GM18873 (cell line): ENCODE measurements around the gene CA10.

Experiments
- ATAC-seq: cut with Tn5 transposase; IDR thresholded peaks from one replicate; pipeline ENCODE4 v1.9.1; 2021; ENCODE audit warnings: mild to moderate bottlenecking, moderate library complexity, moderate number of reproducible peaks; ENCODE audit not compliant: unreplicated experiment, low FRiP score

CA10 gene

DNA sequence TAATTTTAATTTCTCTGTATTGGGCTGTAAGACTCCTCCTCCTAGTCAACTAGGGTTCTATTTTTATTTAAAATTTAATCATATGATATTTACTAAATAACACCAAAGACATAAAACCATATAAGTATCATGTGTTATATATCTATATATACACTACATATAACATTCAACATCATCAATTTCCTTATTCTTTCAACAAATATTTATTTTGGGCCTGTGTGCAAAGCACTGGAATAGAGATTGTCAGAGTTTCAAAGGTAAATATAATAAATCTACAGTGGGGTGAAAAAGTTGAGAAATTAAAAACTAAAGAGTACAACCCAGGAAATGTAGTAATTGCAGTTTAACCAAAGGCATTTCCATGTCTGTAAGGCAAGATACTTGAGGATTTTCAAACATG is 364.0 kb downstream of the CA10 start:
- ATAC-seq = no peak

DNA sequence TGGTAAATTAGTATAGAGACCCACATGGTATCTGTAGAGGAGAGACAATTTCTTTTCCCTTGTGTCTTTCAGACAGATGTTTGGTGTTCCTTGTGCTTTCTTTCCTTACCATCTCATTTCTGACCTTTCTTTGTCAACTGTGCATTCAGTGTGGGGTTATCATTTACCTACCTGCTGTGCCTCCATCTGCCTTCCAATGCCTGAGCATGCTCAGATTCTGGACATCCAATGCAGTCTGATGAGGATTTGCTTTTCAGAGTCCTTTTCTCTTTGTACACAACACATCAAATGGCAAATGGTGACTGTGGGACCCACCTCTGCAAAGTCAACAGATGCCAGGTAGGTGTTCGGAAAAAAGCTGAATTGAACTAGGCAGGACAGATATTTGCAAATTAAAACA is 364.8 kb downstream of the CA10 start:
- no peak for ATAC-seq

DNA sequence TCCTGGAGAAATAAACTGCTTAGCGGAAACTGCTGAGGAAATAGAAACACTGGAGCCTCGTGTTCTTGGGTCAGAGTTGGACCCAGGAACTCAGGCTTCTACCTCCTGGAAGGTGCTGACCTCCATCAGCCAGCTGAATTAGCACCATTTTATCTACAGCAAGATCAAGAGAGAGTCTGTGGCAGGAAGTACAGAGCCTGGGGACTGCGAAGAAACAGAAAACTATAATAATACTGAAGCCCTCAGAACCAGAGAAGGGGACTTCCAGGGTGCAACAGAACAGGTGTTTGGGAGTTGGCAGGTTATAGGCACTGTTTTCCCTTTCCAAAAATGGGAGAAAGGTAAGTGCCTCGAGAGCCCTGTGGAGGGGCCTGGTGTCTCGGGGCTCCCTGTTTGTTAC is 379.7 kb downstream of the CA10 start:
- no peak for ATAC-seq

DNA sequence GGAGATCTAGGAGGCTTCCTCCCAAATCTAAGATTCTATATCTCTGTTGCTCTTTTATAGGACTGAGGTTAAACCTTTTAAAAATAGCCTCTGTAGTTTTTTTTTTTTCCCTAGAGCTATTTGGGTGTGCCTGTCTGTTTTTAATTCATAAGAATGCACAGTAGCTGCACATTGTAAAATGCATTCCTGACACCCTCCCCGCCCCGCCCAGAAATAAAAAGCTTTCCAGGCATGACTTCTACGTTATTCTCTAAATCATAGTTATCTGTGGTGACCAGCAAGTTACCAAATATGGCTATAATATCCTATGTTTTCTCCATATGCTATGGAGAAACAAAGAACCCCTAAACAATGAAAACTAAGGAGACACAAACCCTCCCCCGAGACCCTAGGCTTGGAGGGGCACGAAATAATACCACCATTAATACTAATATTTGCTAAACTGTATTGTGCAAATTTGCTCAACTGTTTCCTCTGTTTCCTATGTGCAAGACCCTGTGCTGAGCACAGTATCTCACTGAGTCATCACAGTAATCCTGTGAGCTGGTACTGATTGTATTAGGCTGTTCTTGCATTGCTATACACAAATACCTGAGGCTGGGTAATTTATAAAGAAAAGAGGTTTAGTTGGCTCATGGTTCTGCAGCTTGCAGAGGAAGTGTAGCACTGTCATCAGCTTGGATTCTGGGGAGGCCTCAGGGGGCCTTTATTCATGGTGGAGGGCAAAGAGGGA is 388.3 kb downstream of the CA10 start:
- no peak for ATAC-seq

DNA sequence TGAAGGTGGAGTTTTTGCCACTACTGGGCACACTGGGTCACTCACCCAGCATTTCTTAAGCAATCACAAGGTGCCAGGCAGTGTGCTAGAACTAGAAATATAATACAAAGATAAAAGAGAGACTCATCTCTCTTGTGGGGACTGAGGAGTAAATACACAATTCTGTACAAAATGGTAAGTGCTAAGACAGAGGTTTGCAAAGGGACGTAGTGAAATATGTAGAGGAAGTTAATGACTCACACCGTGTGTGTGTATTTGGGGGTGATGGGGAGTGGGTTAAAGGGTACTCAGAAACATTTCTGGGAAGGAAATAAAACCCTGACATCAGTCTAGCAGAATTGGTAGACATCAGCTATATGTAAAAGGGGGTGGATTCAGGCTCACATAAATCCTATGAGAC is 389.3 kb downstream of the CA10 start:
- no peak for ATAC-seq

DNA sequence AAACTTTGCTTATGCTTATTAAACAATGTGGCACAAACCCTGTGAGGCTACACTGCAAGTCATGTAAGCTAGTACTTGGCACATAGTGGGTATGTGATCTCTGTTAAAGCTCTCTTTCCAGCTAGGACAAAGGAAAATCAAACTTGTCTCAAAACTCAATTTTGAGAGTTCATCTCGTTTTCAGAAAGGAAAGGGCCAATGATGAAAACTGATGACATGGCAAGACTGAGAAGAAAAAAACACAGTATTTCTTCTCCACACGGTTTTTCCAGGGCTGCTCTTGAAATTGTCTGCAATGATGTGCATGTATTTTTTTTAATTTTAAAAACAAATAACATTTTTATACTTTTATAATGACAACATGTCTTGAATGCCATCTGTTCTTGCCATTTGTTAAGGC is 389.8 kb downstream of the CA10 start:
- ATAC-seq = no peak

DNA sequence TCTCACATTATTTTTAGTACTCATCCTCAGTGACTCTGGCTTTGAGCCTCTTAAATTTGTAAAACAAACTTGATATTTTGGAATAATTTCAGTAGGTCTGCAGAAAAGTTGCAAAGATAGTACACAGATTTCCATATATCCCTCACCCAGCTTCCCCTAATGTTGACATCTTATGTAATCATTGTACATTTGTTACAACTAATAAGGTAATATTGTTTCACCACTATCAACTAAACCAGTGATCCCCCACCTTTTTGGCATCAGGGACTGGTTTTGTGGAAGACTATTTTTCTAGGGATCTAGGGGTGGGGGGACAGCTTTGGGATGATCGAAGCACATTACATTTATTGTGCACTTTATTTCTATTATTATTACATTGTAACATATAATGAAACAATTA is 391.2 kb downstream of the CA10 start:
- no peak for ATAC-seq

DNA sequence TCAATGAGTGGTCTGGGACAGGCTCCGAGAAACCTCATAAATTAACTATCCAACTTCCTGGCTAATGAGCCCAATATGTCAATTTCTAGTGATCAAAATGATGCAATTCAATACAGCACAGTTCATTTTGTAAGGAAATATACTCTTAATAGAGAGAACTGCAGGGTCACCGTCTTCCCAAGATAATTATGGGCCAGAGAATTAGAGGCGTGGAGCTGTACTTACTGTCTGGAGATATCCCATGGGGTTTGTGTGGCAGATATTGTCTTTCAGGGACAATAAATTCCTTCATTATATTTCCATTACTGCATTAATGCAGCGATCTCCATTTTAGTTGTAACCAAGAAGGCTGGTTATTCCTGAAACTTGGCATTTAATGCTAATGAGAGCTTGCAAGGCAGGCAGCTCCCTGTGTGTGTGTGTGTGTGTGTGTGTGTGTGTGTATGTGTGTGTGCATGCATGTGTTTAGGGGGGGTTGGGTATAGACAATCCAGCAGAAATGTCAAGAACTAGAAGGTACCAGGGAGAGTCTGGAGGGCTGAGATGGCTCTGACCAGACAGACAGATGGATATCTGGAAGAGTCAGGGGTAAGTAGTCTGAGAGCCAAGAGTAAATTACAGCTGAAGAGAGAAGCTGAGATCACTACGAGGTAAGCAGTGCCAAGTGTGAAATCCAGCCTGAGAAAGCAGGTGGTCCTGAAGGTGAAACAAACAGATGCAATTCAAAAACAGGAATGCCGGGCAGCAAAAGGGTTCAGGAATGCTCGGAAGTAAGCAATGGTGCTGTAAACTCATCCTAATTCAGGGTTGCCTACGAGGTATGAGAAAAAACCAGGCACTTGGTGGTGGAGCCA is 393.0 kb downstream of the CA10 start:
- ATAC-seq = no peak

DNA sequence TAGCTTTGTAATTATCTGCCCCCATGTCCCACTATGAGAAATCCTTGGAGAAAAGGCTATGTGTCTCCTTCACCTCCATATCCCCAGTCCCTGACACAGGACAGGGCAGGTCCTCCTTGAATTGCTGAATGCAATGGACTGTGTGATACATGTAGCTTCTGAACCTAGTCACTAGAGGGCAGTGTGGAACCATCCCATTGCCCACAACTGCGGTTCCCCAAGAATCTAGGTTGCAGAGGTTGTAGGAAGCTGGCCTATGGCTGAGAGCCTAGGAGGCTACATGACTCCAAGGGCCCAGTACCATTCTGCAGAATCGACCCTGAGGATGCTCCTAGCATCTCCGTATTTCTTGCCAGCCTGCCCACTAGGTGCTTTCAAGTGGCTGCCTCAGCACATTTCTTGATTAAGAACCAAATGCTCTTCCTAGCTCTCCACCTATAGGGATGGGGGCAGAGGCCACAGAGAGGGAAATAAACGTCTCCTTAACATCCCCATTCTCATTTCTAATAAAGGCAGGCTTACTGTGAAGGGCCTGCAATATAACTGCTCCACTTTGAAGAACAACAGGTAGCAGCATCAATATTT is 394.0 kb downstream of the CA10 start:
- peak; percentile 79 for ATAC-seq

DNA sequence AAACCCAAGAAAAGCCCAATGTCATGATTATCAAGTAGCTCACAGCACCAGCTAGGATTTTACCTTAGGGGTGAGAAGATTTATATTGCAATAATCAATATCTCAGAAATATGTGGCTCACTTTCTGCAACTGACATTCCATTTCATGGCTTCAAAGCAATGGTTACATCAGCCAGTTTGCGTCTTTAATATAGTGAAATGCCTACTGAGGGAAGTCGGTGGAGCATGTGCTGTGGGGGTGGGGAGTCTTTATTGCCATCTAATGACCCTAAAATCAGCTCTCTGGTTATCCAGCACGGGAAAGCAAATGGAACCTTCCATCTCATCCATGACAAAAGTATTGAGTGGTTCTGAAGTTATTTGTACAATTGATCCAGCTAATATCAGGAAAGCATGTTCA is 395.5 kb downstream of the CA10 start:
- ATAC-seq = no peak

DNA sequence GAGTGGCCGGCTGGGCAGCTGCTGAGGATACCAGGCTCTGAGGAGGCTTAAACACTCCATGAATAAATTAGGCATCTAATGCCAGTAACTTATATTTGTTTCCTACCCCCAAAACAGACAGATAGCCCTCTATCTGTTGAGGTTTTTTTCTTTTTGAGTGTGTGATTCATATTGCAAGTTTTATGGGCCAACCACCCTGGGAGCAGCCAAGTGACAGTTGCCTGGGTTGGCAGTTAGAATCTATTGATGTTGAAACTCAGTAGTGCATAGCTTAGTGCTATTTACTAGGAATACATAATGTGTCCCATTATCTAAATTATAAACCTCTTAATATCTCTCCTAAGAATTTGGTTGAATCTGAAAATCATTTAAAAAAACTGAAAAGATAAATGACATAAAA is 397.4 kb downstream of the CA10 start:
- ATAC-seq = no peak

DNA sequence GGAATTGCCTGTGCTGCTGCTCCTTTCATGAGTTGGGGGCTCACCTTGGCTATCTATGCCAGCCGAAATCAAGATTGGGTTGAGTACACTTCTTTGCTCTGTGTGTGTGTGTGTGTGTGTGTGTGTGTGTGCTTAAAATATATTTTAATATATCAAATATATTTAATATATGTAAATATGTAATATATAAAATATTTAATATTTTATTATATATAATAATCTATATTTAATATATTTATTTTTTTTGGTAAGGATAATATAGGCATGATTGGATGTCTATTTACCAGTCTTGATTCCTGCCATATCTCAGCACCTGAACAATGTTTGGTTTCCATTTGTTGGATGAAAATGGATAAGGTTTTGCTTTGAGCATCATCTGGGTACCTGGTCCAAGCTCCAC is 399.3 kb downstream of the CA10 start:
- no peak for ATAC-seq

DNA sequence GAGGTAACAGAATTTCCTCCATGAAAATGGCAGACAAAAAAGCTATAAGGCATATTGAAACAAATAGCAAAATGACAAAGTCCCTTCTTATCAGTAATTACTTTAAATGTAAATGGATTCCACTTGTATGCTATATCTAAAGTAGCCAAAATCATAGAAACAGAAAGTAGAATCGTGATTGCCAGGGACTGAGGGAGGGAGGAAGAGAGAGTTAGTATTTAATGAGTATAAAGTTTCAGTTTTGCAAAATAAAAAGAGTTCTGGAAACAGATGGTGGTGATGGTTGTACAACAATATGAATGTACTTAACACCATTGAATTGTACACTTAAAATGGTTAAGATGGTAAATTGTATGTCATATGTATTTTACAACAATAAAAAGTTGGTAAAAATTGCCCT is 407.4 kb downstream of the CA10 start:
- no peak for ATAC-seq

DNA sequence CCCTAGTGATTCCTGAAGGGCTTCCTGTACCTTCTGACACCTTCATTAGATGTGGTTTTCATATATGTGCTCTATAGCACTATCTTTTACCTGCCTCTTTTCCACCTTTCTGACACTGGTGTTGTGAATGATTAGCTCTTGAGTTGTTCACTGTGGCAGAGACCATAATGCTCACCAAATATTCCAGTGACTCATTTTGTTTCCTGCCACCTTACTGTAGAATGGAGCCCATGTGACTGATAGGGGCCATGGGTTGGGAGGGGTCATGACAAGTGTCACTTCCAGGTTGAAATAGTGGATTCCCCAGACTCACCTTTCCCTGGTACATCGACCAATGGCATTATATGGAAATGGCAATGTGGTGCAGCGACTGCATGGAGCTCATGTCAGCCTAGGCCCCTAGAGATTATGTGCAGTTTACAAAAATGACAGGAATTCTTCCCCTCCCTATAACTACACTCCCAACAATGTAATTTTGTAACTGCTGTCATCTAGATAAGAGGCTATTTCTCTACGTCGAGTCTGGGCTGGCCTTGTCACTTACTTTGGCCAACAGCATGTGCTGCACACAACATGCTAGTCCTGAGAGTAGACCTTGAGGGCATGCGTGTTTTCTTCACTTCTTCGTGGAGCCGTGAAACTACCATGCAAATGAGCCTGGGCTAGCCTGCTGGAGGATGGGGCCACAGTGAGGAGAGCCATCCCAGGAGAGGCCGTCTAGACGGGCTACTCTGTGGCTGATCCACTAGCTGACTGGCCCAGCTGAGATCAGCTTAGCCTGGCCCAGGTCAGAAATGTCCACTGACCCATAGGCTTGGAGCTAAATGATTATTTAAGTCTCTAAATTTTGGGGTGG is 409.5 kb downstream of the CA10 start:
- ATAC-seq = no peak

DNA sequence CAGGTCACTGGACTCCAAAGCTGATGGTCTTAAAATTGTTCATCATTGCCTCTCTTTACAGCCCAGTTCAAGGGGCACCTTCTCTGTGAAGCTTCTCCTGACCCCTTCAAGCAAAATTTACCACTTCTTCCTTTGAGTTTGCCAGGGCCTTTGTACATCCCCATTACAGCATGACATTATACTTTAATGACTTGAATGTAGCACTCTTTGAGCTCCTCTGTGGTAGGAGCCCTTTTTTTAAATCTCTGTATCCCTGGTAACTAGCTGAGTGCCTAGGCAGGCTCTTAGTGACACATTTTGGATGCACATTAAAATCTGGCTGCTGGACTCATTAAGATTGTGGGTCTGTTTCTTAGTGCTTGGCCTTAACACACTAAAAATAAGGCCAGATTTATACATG is 412.1 kb downstream of the CA10 start:
- no peak for ATAC-seq

DNA sequence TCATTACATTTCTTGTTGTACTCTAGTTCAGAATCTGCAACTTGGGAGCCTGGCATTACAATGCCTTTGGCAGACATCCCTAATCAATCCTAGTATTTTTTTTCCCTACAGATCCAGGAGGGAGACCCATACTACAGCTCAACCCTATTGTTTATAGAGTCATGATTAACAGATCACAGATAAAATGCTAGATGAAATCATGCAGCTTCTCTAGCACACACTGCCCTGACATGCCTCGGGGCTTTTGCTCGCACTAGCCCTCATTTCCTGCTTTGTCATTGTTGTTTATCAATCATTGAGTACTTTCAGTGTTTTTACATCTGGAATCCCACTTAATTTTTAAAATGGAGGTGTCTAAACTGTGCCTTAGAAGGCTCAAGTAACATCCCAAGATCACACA is 412.5 kb downstream of the CA10 start:
- no peak for ATAC-seq

DNA sequence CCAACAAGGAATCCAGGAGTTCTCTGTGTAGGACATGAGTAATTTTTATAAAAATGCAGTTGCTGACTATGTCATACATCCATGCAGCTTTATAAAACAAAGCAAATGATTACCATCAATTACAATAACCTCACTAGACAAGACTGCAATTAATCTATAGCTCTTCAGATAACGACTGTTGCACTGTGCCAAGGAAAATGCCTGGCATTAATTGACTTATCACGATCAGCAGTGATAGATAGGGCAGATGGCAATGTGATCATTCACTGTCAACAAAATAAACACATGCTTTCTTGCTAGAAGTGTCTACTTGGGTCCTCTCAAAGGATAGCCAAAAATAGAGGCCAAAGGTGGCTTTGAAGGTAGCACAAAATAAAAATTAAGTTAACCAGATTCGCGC is 415.0 kb downstream of the CA10 start:
- no peak for ATAC-seq

DNA sequence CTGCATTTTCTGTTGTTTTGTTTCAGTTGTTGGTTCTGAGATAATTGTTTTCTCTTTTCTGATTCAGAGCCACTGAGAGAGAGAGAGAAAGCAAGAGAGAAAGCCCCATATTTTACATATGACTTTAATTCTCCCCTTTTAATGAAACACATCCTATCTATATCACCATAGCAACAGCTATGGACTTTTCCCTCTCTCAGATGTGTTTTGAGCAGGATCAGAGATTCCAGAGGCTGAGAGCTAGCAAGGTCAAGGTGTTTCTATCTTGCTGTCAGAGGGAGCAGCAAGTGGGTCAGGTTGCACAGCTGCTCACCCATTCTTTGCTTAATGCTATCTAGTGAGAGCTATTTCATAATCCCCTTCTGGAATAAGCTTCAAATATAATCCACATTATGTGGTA is 415.9 kb downstream of the CA10 start:
- no peak for ATAC-seq

DNA sequence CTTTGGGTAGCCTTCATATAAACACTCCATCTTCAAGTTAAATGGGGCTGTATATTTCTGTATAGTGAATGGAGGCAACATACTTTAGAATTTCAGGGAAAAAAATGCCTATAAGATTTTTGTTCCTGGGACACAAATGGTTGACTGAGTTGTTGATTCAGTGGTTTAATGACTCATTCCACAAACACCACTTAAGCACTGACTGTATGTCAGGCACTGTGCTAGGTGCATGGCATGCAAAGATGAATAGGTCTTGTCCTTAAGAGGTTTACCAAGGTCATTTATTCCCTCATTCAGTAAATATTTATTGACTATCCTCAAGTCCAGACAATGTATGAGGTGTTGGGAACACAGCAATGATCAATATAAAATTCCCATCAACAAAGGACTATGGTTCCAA is 417.1 kb downstream of the CA10 start:
- no peak for ATAC-seq

DNA sequence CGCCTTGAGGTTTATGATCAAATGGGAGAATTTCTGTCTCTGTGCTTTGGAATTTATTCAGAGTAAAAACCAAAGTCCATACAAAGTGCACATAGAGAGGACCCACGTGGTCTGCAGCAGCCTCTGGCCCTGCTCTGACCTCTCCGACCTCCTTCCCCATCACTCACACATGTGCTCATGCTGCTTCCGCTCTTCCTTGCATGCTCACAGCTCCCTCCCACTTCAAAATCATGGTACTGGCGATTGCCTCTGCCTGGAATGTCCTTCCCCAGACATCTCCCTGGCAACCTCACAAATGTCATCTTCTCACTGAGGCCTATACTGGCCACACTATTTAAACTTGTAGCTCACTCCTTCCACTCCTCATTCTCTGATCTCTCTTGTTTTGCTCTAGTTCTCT is 418.0 kb downstream of the CA10 start:
- no peak for ATAC-seq
